Measurements from ENCODE around the gene U2AF1.
"Not testable (repeated sequence)": the region's sequence is repeated elsewhere in the genome, so short reads cannot be mapped to it uniquely, and the experiment has no call there.

Gene U2AF1

GRCh38 chr21:43075170-43076022 is 32.0 kb downstream of the U2AF1 start, which contains the start of gene CBS:
TSS of gene CBS (minus strand) at chr21:43075835. CDS start at chr21:43072193, 3,642 bp downstream.
- H3K27ac ChIP-seq (ENCODE audit: low read length); H3K36me3 ChIP-seq (ENCODE audit: insufficient read depth, low read depth, low read length); H3K4me3 ChIP-seq (ENCODE audit: low read length); H3K9ac ChIP-seq (ENCODE audit: low read depth, low read length); H3K27me3 ChIP-seq (ENCODE audit: insufficient read depth, low read length); H3K9me3 ChIP-seq (ENCODE audit: insufficient read depth, low read depth, low read length); H3K4me1 ChIP-seq (ENCODE audit: insufficient read depth, low read length): not testable (repeated sequence)

DNA sequence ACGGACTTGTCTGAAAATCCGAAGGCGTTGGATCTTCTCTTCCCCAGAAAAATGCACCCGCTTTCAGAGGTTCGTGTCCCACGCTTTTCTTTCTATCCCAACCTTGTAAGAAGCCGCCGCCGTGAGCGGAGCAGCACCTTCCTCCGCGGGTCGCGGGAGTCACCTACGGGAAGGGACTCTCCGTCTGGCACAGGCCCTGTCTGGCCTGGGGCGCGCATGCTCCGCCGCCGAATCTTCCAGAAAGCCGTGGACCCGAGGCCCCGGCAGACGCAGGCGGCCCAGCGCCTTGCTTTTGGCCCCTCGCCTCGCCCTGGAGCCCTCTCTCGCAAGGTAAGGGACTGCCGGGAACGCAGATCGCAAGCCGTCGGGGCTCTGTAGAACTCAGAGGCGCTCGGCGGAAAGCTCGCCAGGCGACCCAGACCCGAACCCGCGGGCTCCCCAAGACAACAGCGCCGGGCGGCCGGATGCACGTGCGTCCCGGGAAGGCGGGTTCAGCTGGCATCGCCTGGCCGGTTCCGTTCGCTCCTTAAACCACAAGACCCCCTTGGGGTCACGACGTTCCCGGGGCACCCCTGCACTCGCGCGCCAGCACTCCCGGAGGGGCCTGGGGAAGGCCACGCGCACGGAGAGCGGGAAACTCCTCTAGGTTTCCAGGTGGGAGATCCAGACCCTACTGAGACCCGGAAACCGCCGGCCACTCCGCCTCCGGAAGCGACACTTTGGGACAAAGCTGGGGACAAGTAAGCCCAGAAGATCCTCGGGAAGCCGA is 32.8 kb downstream of the U2AF1 start:
- H3K27ac ChIP-seq (ENCODE audit: low read length) = not testable (repeated sequence)

DNA sequence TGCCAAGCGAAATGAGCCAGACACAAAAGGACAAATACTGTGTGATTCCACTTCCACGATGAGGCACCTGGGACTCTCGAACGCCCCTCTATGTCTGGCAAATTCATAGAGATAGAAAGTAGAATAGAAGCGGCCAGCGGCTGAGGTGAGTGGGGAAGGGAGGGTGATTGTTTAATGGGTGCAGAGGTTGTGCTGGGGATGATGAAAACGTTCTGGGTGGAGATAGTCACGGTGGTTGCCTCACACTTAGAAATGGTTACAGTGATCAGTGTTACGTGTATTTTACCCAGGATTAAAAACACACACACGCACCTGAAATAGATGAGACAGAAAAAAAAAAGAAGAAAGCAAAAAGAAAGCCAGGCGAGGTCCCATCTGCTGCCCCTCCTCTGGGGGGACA is 34.6 kb downstream of the U2AF1 start:
- H3K9me3 ChIP-seq (ENCODE audit: insufficient read depth, low read depth, low read length) = not testable (repeated sequence)

More for the DNA sequence above, 32.8 kb downstream of the U2AF1 start:
- not testable (repeated sequence) for H3K9ac ChIP-seq (ENCODE audit: low read depth, low read length); H3K9me3 ChIP-seq (ENCODE audit: insufficient read depth, low read depth, low read length); H3K4me3 ChIP-seq (ENCODE audit: low read length); H3K4me1 ChIP-seq (ENCODE audit: insufficient read depth, low read length); H3K36me3 ChIP-seq (ENCODE audit: insufficient read depth, low read depth, low read length); H3K27me3 ChIP-seq (ENCODE audit: insufficient read depth, low read length)

DNA sequence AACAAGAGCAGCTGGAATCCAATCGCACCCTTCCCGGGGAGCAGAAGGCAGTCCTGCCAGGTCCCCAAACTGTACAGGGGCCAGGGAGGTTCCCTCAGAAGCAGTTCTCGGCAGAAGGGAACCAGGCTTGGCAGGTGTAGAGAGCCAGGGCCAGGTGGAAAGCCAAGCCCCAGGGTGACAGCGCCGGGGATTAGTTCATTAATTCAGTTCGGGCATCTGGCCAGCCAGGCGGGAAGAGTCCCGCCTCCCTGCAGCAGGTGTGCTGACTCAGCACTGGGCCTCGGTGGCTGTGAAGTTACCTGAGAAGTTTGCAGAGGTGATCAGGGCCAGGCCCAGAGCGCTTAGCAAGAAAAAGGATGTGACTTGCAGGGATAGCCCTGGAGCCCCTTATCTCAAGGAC is 37.7 kb downstream of the U2AF1 start:
- H3K27ac ChIP-seq (ENCODE audit: low read length); H3K9me3 ChIP-seq (ENCODE audit: insufficient read depth, low read depth, low read length); H3K9ac ChIP-seq (ENCODE audit: low read depth, low read length); H3K27me3 ChIP-seq (ENCODE audit: insufficient read depth, low read length); H3K36me3 ChIP-seq (ENCODE audit: insufficient read depth, low read depth, low read length); H3K4me1 ChIP-seq (ENCODE audit: insufficient read depth, low read length); H3K4me3 ChIP-seq (ENCODE audit: low read length): not testable (repeated sequence)

More for the DNA sequence above, 34.6 kb downstream of the U2AF1 start:
- not testable (repeated sequence) for H3K9ac ChIP-seq (ENCODE audit: low read depth, low read length); H3K4me3 ChIP-seq (ENCODE audit: low read length); H3K27me3 ChIP-seq (ENCODE audit: insufficient read depth, low read length); H3K27ac ChIP-seq (ENCODE audit: low read length); H3K36me3 ChIP-seq (ENCODE audit: insufficient read depth, low read depth, low read length); H3K4me1 ChIP-seq (ENCODE audit: insufficient read depth, low read length)

GRCh38 chr21:43068065-43068464 is 39.3 kb downstream of the U2AF1 start:
- not testable (repeated sequence) for H3K9me3 ChIP-seq (ENCODE audit: insufficient read depth, low read depth, low read length); H3K4me3 ChIP-seq (ENCODE audit: low read length); H3K36me3 ChIP-seq (ENCODE audit: insufficient read depth, low read depth, low read length); H3K4me1 ChIP-seq (ENCODE audit: insufficient read depth, low read length); H3K27ac ChIP-seq (ENCODE audit: low read length); H3K27me3 ChIP-seq (ENCODE audit: insufficient read depth, low read length); H3K9ac ChIP-seq (ENCODE audit: low read depth, low read length)

DNA sequence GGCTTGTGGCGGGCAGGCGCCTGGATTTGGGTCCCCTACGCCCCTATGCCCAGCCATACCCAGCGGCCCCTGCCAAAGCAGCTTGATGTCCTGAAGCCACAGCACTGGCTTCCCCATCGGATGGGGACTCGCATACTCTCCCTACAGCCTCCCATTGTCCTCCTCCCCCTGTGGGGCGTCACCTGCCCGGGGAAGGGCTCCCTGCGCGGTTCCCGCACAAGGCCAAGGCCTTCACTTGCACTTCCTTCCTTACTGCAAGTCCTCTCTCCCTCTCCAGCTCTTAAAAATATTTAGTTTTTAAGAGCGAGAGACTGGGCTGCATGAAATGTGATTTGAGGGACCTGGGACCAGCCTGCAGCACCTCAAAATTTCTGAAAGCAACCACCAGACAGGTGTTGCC is 40.7 kb downstream of the U2AF1 start:
- not testable (repeated sequence) for H3K4me1 ChIP-seq (ENCODE audit: insufficient read depth, low read length); H3K27me3 ChIP-seq (ENCODE audit: insufficient read depth, low read length); H3K9me3 ChIP-seq (ENCODE audit: insufficient read depth, low read depth, low read length); H3K4me3 ChIP-seq (ENCODE audit: low read length); H3K27ac ChIP-seq (ENCODE audit: low read length); H3K36me3 ChIP-seq (ENCODE audit: insufficient read depth, low read depth, low read length); H3K9ac ChIP-seq (ENCODE audit: low read depth, low read length)

DNA sequence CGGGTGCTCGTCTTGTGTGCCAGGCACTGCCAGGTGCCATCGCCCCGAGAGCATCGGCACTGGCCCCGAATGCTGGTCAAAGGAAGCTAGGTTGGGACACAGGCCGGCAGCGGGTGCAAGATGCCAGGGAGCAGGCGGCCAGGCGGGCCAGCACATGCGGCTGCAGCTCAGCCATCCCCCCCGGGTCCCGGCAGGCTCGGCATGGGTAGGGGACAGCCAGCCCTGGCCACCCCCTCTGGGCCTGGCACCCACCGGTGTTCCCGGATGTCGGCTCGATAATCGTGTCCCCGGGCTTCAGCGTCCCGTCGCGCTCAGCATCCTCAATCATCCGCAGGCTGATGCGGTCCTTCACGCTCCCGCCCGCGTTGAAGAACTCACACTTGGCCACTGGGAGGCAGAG is 41.4 kb downstream of the U2AF1 start:
- H3K27ac ChIP-seq (ENCODE audit: low read length); H3K9me3 ChIP-seq (ENCODE audit: insufficient read depth, low read depth, low read length); H3K4me3 ChIP-seq (ENCODE audit: low read length); H3K4me1 ChIP-seq (ENCODE audit: insufficient read depth, low read length); H3K27me3 ChIP-seq (ENCODE audit: insufficient read depth, low read length); H3K9ac ChIP-seq (ENCODE audit: low read depth, low read length); H3K36me3 ChIP-seq (ENCODE audit: insufficient read depth, low read depth, low read length): not testable (repeated sequence)

DNA sequence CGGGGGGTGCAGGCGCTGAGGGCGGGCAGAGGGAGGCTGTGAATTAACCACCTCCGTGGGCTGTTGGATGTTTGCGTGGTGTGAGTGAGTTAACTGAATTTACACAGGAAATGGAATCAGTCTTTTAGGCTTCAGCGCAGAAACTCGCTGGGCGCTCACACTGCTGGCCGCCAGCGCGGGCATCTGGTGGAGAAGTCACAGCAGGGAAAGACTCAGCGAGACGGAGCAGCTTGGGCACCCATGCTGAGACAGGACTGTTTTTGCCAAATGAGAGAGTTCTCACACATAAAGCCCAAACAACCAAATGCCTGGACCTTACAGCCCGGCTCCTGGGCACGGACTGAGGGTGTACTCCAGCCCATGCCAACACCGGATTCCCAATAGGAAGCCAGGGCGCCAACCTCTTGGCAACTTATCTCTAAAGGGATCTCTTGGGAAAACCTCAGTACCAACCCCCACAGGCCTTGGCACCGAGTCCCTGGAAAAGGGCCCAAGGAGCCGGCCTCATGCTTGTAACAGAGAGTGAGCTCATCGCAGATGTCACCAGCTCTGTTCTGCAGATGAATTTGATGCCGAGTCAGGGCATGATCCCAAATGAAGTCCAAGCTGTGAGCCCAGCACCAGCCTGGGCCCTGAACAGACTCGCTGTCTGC is 43.0 kb downstream of the U2AF1 start:
- H3K27me3 ChIP-seq (ENCODE audit: insufficient read depth, low read length); H3K4me3 ChIP-seq (ENCODE audit: low read length); H3K9ac ChIP-seq (ENCODE audit: low read depth, low read length); H3K9me3 ChIP-seq (ENCODE audit: insufficient read depth, low read depth, low read length); H3K4me1 ChIP-seq (ENCODE audit: insufficient read depth, low read length); H3K27ac ChIP-seq (ENCODE audit: low read length); H3K36me3 ChIP-seq (ENCODE audit: insufficient read depth, low read depth, low read length): not testable (repeated sequence)

GRCh38 chr21:43062955-43063664 is 44.3 kb downstream of the U2AF1 start:
- H3K9ac ChIP-seq (ENCODE audit: low read depth, low read length); H3K27ac ChIP-seq (ENCODE audit: low read length); H3K4me1 ChIP-seq (ENCODE audit: insufficient read depth, low read length); H3K36me3 ChIP-seq (ENCODE audit: insufficient read depth, low read depth, low read length); H3K4me3 ChIP-seq (ENCODE audit: low read length); H3K27me3 ChIP-seq (ENCODE audit: insufficient read depth, low read length); H3K9me3 ChIP-seq (ENCODE audit: insufficient read depth, low read depth, low read length): not testable (repeated sequence)

- H3K27ac ChIP-seq (ENCODE audit: low read length); H3K9ac ChIP-seq (ENCODE audit: low read depth, low read length); H3K4me1 ChIP-seq (ENCODE audit: insufficient read depth, low read length); H3K27me3 ChIP-seq (ENCODE audit: insufficient read depth, low read length); H3K9me3 ChIP-seq (ENCODE audit: insufficient read depth, low read depth, low read length); H3K4me3 ChIP-seq (ENCODE audit: low read length); H3K36me3 ChIP-seq (ENCODE audit: insufficient read depth, low read depth, low read length): not testable (repeated sequence)
Observed at GRCh38 chr21:43053112-43053511, 54.3 kb downstream of the U2AF1 start.

GRCh38 chr21:43045876-43046821 is 61.2 kb downstream of the U2AF1 start:
- not testable (repeated sequence) for H3K4me1 ChIP-seq (ENCODE audit: insufficient read depth, low read length); H3K27ac ChIP-seq (ENCODE audit: low read length); H3K36me3 ChIP-seq (ENCODE audit: insufficient read depth, low read depth, low read length); H3K9ac ChIP-seq (ENCODE audit: low read depth, low read length); H3K9me3 ChIP-seq (ENCODE audit: insufficient read depth, low read depth, low read length); H3K4me3 ChIP-seq (ENCODE audit: low read length); H3K27me3 ChIP-seq (ENCODE audit: insufficient read depth, low read length)
